LNCaP clone FGC (cell line): Measurements from ENCODE around the gene EFHC2.

Experiments
- DNase-seq: peaks from one replicate; pipeline ENCODE4 v3.0.0-alpha.2; 2011; ENCODE audit warnings: low read depth
- H3K4me3 ChIP-seq: 2 replicates; pipeline ENCODE4 v1.5.1; 2011; ENCODE audit warnings: mild to moderate bottlenecking, low read depth, low read length, control low read depth
- TF ChIP-seq, protein P1 (sequence below): IDR thresholded peaks from 2 replicates; pipeline ENCODE4 v1.5.1; 2012; ENCODE audit warnings: mild to moderate bottlenecking; ENCODE audit not compliant: control insufficient read depth, insufficient read depth; ENCODE audit errors: extremely low read depth

EFHC2 gene

DNA sequence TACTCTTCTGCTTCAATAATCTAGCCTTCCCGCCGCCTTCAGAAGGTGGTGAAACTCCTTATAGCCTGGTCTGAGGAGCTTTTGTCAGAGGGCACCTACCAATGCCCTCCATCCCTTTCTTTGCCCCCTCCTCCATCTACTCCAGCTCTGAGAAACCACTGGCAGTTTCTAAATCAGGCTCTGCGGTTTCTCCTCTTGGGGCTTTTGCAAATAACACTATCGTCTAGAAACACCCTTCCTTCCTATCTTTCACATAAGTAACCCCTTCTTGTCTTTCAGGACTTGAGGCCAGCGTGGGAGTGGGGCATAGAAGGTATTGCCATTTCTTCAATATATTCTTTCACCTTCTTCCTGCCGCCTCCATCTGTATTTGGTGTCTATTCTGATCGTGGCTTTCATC is 1.2 kb upstream of the EFHC2 start:
- DNase-seq, result no peak
- no peak overlapping the region for H3K4me3 ChIP-seq
- TF ChIP-seq, protein P1, sequence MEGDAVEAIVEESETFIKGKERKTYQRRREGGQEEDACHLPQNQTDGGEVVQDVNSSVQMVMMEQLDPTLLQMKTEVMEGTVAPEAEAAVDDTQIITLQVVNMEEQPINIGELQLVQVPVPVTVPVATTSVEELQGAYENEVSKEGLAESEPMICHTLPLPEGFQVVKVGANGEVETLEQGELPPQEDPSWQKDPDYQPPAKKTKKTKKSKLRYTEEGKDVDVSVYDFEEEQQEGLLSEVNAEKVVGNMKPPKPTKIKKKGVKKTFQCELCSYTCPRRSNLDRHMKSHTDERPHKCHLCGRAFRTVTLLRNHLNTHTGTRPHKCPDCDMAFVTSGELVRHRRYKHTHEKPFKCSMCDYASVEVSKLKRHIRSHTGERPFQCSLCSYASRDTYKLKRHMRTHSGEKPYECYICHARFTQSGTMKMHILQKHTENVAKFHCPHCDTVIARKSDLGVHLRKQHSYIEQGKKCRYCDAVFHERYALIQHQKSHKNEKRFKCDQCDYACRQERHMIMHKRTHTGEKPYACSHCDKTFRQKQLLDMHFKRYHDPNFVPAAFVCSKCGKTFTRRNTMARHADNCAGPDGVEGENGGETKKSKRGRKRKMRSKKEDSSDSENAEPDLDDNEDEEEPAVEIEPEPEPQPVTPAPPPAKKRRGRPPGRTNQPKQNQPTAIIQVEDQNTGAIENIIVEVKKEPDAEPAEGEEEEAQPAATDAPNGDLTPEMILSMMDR, result no peak

GRCh38 chrX:44344194-44344593 is 722 bp upstream of the EFHC2 start:
- TF ChIP-seq, protein P1, result no peak
- no peak for DNase-seq
- H3K4me3 ChIP-seq, result no peak overlapping the region

DNA sequence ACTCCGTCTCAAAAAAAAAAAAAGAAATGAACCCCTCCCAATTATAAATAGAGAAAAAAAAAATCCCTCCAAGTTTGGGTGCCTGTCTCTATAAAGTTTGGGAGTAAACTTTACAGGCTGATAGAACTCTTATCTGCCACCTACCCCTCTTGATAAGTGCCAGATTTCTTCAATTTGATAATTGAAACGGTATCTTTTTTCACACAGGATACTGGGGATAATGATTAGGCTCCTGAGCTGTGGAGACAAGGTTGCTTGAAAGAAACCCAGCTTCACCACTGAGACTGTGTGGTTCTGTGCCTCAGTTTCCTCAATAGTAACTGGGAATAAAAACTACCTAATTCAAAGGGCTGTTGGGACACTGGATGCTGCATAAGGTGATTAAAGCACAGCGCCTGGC is 606 bp downstream of the EFHC2 start:
- H3K4me3 ChIP-seq, result no peak overlapping the region

DNA sequence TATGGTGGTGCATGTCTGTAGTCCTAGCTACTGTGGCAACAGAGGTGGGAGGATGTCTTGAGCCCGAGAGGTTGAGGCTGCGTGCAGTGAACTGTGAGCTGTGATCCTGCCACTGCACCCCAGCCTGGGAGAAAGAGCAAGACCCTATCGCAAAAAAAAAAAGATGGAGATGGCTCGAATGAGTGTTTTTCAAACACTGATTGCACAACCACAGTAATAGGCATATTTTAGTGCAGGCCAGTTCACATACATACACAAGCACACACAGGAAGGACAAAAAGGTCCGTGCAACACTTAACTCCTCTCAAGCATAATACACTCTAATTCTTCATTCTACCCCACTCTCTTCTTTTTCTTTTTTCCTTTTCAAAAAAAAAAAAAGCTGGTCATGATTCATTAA is 5.1 kb downstream of the EFHC2 start:
- no peak overlapping the region for H3K4me3 ChIP-seq

More for the DNA sequence above, 606 bp downstream of the EFHC2 start:
- no peak for DNase-seq
- TF ChIP-seq, protein P1, result no peak

GRCh38 chrX:44332437-44332836 is 11.0 kb downstream of the EFHC2 start:
- no peak overlapping the region for H3K4me3 ChIP-seq
- TF ChIP-seq, protein P1, result no peak
- no peak for DNase-seq

More for the DNA sequence above, 5.1 kb downstream of the EFHC2 start:
- TF ChIP-seq, protein P1, result no peak
- DNase-seq, result no peak

- TF ChIP-seq, protein P1, result no peak
- no peak overlapping the region for H3K4me3 ChIP-seq
- DNase-seq, result no peak
Observed at GRCh38 chrX:44330227-44330626, 13.2 kb downstream of the EFHC2 start.

DNA sequence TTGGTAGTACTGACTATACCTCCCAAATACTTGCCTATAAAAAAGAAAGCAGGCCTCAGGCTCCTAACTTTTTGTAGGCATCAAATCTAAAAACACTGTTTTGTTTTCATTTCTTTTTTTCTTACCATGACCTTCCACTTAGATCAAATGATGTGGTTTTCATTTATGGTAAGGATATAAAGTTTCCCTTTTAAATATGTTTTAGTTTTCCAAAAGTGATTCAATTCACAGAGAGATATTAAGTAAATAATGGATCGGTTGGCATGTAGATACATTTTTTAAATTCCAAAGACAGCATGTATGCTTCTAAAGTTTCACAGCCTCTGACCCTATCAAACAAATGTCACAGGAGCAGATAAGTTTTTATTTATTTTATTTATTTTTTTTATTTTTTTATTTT is 23.9 kb downstream of the EFHC2 start:
- TF ChIP-seq, protein P1, result no peak
- no peak for DNase-seq
- H3K4me3 ChIP-seq, result no peak overlapping the region
